ENCODE measurements around the gene MOCS3. TPM values are rescaled to one million over a fixed set of nuclear protein-coding genes. Genes with fewer than 3 reads are reported as not detected.

Gene MOCS3
- polyA plus RNA-seq, 3 donors = 0.48 to 1.9 (median 1.9) TPM

DNA sequence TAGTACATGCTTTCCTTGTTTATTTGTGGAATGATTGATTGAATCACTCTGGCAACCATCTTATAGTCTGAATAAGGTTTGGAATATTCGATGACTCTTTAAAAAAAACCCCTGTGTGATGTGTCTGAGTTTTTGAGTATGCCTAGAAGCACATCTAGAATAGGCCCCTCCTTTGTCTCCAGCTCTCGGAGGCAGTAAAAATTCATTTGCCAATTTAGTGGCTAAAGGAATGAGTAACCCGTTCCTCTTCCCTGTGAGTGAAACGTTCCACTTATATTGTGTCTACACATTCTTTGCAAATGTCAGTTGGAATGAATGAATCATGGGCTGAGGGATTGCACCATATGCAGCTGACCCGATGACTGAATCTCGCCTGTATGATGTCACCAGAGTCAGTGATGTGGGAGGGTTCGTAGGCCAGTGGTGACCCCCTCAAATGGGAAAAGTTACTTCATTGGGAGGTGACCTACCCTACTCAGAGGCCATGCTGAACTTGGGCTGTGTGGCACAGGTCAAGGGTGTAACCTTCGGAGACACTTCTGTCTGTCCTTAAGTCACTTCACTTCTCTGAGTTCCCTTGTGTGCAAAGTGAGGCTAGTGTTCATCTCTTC lies 21.6 kb downstream of the MOCS3 start:
- peaks cover 18 to 23% (median 20%) of the 10 kb centered on the region in 3 donors for H3K27me3 Mint-ChIP-seq (ENCODE audit: low read depth in 3 of 3)
- H3K36me3 Mint-ChIP-seq = no peaks in the 10 kb centered on the region
- Histone ChIP-seq H4K20me1 (ENCODE audit: insufficient read depth, low read length) (no peaks in the 10 kb centered on the region), H3K27me3 (ENCODE audit: control insufficient read depth in 2 of 2, insufficient read depth in 2 of 2, low read length in 2 of 2) (no peaks in the 10 kb centered on the region), H3K79me2 (ENCODE audit: insufficient read depth, low read length) (no peaks in the 10 kb centered on the region), H3K27ac (ENCODE audit: low read depth in 1 of 2, low read length in 2 of 2) (no peak overlapping the region), H3K9ac (ENCODE audit: insufficient read depth, low read length, poor library complexity, severe bottlenecking) (no peak overlapping the region), H3K4me3 (replicated peaks in 1 of 3; ENCODE audit: low read depth in 2 of 3, low read length in 3 of 3) (no peak overlapping the region), H2AFZ (ENCODE audit: insufficient read depth, low read depth, low read length, poor library complexity, severe bottlenecking) (no peak overlapping the region), H3K4me2 (replicated peaks; ENCODE audit: extremely low read depth, low read length, poor library complexity, severe bottlenecking) (no peak overlapping the region), H3K9me3 (replicated peaks in 1 of 2; ENCODE audit: control insufficient read depth in 1 of 2, insufficient read depth in 1 of 2, low read length in 2 of 2) (no peaks in the 10 kb centered on the region), H3K36me3 (replicated peaks in 1 of 2; ENCODE audit: control insufficient read depth in 1 of 2, insufficient read depth in 2 of 2, low read length in 2 of 2) (no peaks in the 10 kb centered on the region), H3K4me1 (ENCODE audit: control insufficient read depth in 1 of 2, insufficient read depth in 2 of 2, low read length in 2 of 2) (peaks cover 3 to 5% of the 10 kb centered on the region in 2 donors)
- peak; percentile 63 to 85 (median 65) for DNase-seq
- no CpG with 5 or more reads among the region's 8 CpGs for WGBS (ENCODE audit: insufficient coverage)
- H3K27ac Mint-ChIP-seq = peak overlapping the region; percentile 76 to 90 (median 88)
- intact Hi-C loops (cut with micrococcal nuclease) = loop anchor here (1.0 to 10.0 kb wide), 3 partner anchors 22 to 645 kb away; partner anchors contain the start of genes DPM1 (in 1 of the 2) and MOCS3 (in 1 of the 2)
- TF ChIP-seq CTCF (IDR thresholded peaks at IDR 0.05) = no peak
- peaks cover 0 to 2% (median 0%) of the 10 kb centered on the region in 7 donors for H3K9me3 Mint-ChIP-seq
- peaks cover 31% of the 10 kb centered on the region for H3K4me1 Mint-ChIP-seq
- peak overlapping the region in 1 of 2 donors; percentile 54 for H3K4me3 Mint-ChIP-seq

- WGBS (ENCODE audit: insufficient coverage) = 60% methylated on average over 24 of the region's 26 CpGs
- Mint-ChIP-seq H3K27ac (peak overlapping the region; percentile 75 to 90 (median 88)), H3K27me3 (ENCODE audit: low read depth in 3 of 3) (peaks cover 17 to 26% (median 20%) of the 10 kb centered on the region in 3 donors), H3K4me3 (no peak overlapping the region), H3K4me1 (peaks cover 31% of the 10 kb centered on the region), H3K9me3 (peaks cover 0 to 2% (median 0%) of the 10 kb centered on the region in 7 donors), H3K36me3 (no peaks in the 10 kb centered on the region)
- intact Hi-C loops (cut with micrococcal nuclease) = loop anchor here (1.0 to 10.0 kb wide), 3 partner anchors 23 to 644 kb away; partner anchors contain the start of genes DPM1 (in 1 of the 2) and MOCS3 (in 1 of the 2)
- TF ChIP-seq CTCF (IDR thresholded peaks at IDR 0.05) = peak; percentile 94
- Histone ChIP-seq H3K4me1 (ENCODE audit: control insufficient read depth in 1 of 2, insufficient read depth in 2 of 2, low read length in 2 of 2) (peaks cover 3 to 5% of the 10 kb centered on the region in 2 donors), H4K20me1 (ENCODE audit: insufficient read depth, low read length) (no peaks in the 10 kb centered on the region), H3K4me2 (replicated peaks; ENCODE audit: extremely low read depth, low read length, poor library complexity, severe bottlenecking) (no peak overlapping the region), H3K27ac (ENCODE audit: low read depth in 1 of 2, low read length in 2 of 2) (peak overlapping the region in 1 of 2 donors; percentile 6), H3K9ac (ENCODE audit: insufficient read depth, low read length, poor library complexity, severe bottlenecking) (no peak overlapping the region), H2AFZ (ENCODE audit: insufficient read depth, low read depth, low read length, poor library complexity, severe bottlenecking) (no peak overlapping the region), H3K9me3 (replicated peaks in 1 of 2; ENCODE audit: control insufficient read depth in 1 of 2, insufficient read depth in 1 of 2, low read length in 2 of 2) (no peaks in the 10 kb centered on the region), H3K36me3 (replicated peaks in 1 of 2; ENCODE audit: control insufficient read depth in 1 of 2, insufficient read depth in 2 of 2, low read length in 2 of 2) (no peaks in the 10 kb centered on the region), H3K27me3 (ENCODE audit: control insufficient read depth in 2 of 2, insufficient read depth in 2 of 2, low read length in 2 of 2) (no peaks in the 10 kb centered on the region), H3K4me3 (replicated peaks in 1 of 3; ENCODE audit: low read depth in 2 of 3, low read length in 3 of 3) (no peak overlapping the region), H3K79me2 (ENCODE audit: insufficient read depth, low read length) (no peaks in the 10 kb centered on the region)
- DNase-seq = peak; percentile 40 to 67 (median 63)
Measured at GRCh38 chr20:50980851-50981713, 22.5 kb downstream of the MOCS3 start.
